ENCODE data around the gene ZBTB20. TPM values are rescaled to one million over a fixed set of nuclear protein-coding genes. Genes with fewer than 3 reads are reported as not detected.

The ZBTB20 gene
- total RNA-seq, 1 donor: 32.9 TPM

DNA sequence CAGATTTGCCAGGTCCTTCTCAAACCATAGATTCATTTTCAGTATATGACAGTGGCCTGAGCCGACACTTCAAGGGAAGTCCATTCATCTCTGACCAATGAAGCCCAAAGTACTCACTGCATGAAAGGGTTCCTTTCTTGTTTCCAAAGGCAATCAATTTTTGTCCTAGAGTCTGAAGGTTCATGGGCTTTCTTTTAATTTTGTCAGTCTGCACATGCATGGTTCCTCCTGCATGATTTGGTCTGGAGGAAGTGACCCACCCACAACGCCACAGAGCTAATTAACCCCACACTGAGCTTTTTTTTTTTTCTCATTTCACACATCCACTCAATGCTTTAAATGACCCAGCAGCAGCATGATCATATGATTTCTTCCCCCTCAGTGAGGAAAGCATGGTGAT is 636.9 kb downstream of the ZBTB20 start:
- H3K9me3 ChIP-seq (ENCODE audit: low read depth, low read length): no peaks in the 10 kb centered on the region
- H3K27me3 ChIP-seq (ENCODE audit: insufficient read depth, low read length): no peaks in the 10 kb centered on the region
- no peak for DNase-seq (ENCODE audit: insufficient read length, low spot score, missing footprints)
- H2AFZ ChIP-seq (ENCODE audit: low read length): no peak overlapping the region
- no peak overlapping the region for H3K4me3 ChIP-seq (ENCODE audit: insufficient read depth, low read length)
- TF ChIP-seq, protein P1, sequence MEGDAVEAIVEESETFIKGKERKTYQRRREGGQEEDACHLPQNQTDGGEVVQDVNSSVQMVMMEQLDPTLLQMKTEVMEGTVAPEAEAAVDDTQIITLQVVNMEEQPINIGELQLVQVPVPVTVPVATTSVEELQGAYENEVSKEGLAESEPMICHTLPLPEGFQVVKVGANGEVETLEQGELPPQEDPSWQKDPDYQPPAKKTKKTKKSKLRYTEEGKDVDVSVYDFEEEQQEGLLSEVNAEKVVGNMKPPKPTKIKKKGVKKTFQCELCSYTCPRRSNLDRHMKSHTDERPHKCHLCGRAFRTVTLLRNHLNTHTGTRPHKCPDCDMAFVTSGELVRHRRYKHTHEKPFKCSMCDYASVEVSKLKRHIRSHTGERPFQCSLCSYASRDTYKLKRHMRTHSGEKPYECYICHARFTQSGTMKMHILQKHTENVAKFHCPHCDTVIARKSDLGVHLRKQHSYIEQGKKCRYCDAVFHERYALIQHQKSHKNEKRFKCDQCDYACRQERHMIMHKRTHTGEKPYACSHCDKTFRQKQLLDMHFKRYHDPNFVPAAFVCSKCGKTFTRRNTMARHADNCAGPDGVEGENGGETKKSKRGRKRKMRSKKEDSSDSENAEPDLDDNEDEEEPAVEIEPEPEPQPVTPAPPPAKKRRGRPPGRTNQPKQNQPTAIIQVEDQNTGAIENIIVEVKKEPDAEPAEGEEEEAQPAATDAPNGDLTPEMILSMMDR (IDR thresholded peaks at IDR 0.05; ENCODE audit: extremely low read depth, low read depth, low read length): no peak
- no peaks in the 10 kb centered on the region for H4K20me1 ChIP-seq (ENCODE audit: insufficient read depth, low read length)
- H3K27ac ChIP-seq (ENCODE audit: low read depth, low read length): no peak overlapping the region
- no peaks in the 10 kb centered on the region for H3K79me2 ChIP-seq (ENCODE audit: insufficient read depth, low read length)
- no peaks in the 10 kb centered on the region for H3K36me3 ChIP-seq (ENCODE audit: insufficient read depth, low read length)
- no peak overlapping the region for H3K4me2 ChIP-seq (ENCODE audit: insufficient read depth, low read length)
- H3K4me1 ChIP-seq (ENCODE audit: insufficient read depth, low read length): peaks cover 33% of the 10 kb centered on the region

DNA sequence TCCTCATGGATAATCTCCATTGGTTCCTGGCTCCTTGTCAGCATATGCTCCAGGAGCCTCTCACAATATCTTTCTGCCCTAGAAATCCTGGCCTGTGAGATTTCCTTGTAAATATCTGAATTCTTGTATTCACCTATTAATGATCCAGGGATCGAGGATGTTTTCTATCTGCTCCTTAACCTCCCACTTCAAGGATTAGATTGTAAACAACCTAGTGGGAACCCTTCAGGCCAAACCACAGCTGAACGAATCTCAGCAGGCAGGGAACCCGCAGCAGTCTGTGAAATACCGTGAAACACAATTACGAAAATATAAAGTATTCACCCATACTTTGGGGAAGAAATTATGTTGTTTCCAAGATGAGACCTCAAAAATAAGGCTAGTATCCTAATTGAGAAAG is 637.3 kb downstream of the ZBTB20 start:
- DNase-seq (ENCODE audit: insufficient read length, low spot score, missing footprints): no peak
- no peaks in the 10 kb centered on the region for H3K27me3 ChIP-seq (ENCODE audit: insufficient read depth, low read length)
- H4K20me1 ChIP-seq (ENCODE audit: insufficient read depth, low read length): no peaks in the 10 kb centered on the region
- no peak overlapping the region for H3K27ac ChIP-seq (ENCODE audit: low read depth, low read length)
- TF ChIP-seq, protein P1 (IDR thresholded peaks at IDR 0.05; ENCODE audit: extremely low read depth, low read depth, low read length): no peak
- H3K4me3 ChIP-seq (ENCODE audit: insufficient read depth, low read length): no peak overlapping the region
- no peaks in the 10 kb centered on the region for H3K36me3 ChIP-seq (ENCODE audit: insufficient read depth, low read length)
- no peaks in the 10 kb centered on the region for H3K79me2 ChIP-seq (ENCODE audit: insufficient read depth, low read length)
- no peak overlapping the region for H3K4me2 ChIP-seq (ENCODE audit: insufficient read depth, low read length)
- no peak overlapping the region for H2AFZ ChIP-seq (ENCODE audit: low read length)
- no peaks in the 10 kb centered on the region for H3K9me3 ChIP-seq (ENCODE audit: low read depth, low read length)
- peaks cover 38% of the 10 kb centered on the region for H3K4me1 ChIP-seq (ENCODE audit: insufficient read depth, low read length)

DNA sequence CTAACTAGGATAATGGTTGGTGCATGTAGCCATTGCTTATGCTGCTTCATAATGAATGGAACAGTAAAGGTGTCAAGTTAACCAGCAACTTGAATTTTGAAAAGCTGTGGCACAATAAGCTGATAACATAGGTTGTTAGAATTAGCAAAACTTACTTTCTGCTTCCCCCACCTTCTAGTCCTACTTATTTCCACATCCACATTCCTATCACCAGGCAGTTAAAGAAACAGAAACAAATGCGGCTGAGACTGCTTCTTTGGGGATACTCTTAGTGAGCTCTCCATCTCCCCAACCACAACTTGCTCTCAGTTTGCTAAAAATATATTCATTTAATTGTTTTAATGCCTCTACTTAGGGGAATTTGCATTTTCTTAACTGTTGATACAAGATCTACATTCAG is 638.1 kb downstream of the ZBTB20 start:
- Histone ChIP-seq H3K4me3 (ENCODE audit: insufficient read depth, low read length) (no peak overlapping the region), H3K79me2 (ENCODE audit: insufficient read depth, low read length) (no peaks in the 10 kb centered on the region), H3K9me3 (ENCODE audit: low read depth, low read length) (no peaks in the 10 kb centered on the region), H3K36me3 (ENCODE audit: insufficient read depth, low read length) (no peaks in the 10 kb centered on the region), H3K4me1 (ENCODE audit: insufficient read depth, low read length) (peaks cover 41% of the 10 kb centered on the region), H3K27ac (ENCODE audit: low read depth, low read length) (peak overlapping the region; percentile 37), H3K27me3 (ENCODE audit: insufficient read depth, low read length) (no peaks in the 10 kb centered on the region), H2AFZ (ENCODE audit: low read length) (no peak overlapping the region), H3K4me2 (ENCODE audit: insufficient read depth, low read length) (no peak overlapping the region), H4K20me1 (ENCODE audit: insufficient read depth, low read length) (no peaks in the 10 kb centered on the region)
- DNase-seq (ENCODE audit: insufficient read length, low spot score, missing footprints): no peak
- TF ChIP-seq, protein P1 (IDR thresholded peaks at IDR 0.05; ENCODE audit: extremely low read depth, low read depth, low read length): no peak

DNA sequence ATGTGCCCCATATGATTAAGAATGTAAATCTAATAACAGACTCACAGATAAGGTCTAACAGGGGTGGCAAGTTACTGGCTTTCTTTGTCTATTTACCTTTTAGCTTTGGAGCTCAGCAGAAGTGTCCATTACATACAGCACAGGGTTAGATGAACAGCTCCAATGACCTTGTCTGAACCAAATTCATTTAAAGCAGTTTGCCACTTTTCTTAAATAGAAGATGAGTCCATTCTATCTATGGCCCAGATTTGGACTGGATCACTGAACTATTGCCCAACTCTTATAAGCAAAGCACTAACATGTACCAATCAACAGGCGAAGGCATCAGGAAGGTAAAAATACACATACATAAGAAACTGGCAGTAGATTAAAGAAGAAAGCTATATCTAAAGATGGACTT is 638.9 kb downstream of the ZBTB20 start:
- peaks cover 41% of the 10 kb centered on the region for H3K4me1 ChIP-seq (ENCODE audit: insufficient read depth, low read length)
- DNase-seq (ENCODE audit: insufficient read length, low spot score, missing footprints): no peak
- no peaks in the 10 kb centered on the region for H3K36me3 ChIP-seq (ENCODE audit: insufficient read depth, low read length)
- no peak overlapping the region for H3K27ac ChIP-seq (ENCODE audit: low read depth, low read length)
- no peaks in the 10 kb centered on the region for H3K27me3 ChIP-seq (ENCODE audit: insufficient read depth, low read length)
- TF ChIP-seq, protein P1 (IDR thresholded peaks at IDR 0.05; ENCODE audit: extremely low read depth, low read depth, low read length): no peak
- no peaks in the 10 kb centered on the region for H3K79me2 ChIP-seq (ENCODE audit: insufficient read depth, low read length)
- no peak overlapping the region for H2AFZ ChIP-seq (ENCODE audit: low read length)
- H3K4me2 ChIP-seq (ENCODE audit: insufficient read depth, low read length): no peak overlapping the region
- H4K20me1 ChIP-seq (ENCODE audit: insufficient read depth, low read length): no peaks in the 10 kb centered on the region
- H3K9me3 ChIP-seq (ENCODE audit: low read depth, low read length): no peaks in the 10 kb centered on the region
- no peak overlapping the region for H3K4me3 ChIP-seq (ENCODE audit: insufficient read depth, low read length)
